Stimulated activated CD8-positive, alpha-beta memory T cell treated with anti-CD3 and anti-CD28 coated beads, Interleukin-7, amount 100 ng/mL, for 48 hours (primary cell): ENCODE results near the gene MAPKAPK5.
"Not testable (repeated sequence)": the region's sequence is repeated elsewhere in the genome, so short reads cannot be mapped to it uniquely, and the experiment has no call there.

Experiments
- DNase-seq, 2 donors: peaks; one replicate each; pipeline ENCODE4 v3.0.0-alpha.2; 2020; ENCODE audit warnings: low read depth in 1 of 2; ENCODE audit errors: extremely low read depth in 1 of 2

Gene MAPKAPK5

GRCh38 chr12:111841750-111842555 lies at the start of gene MAPKAPK5:
MAPKAPK5 (plus strand) TSS chr12:111842228; CDS start chr12:111842734, 506 bp downstream.
- peak; percentile 92 to 94 for DNase-seq

GRCh38 chr12:111792856-111793235 lies 49.2 kb upstream of the MAPKAPK5 start:
- no peak for DNase-seq

GRCh38 chr12:111798182-111798581 lies 43.8 kb upstream of the MAPKAPK5 start:
- DNase-seq: no peak

- DNase-seq: no peak
These were observed 42.3 kb upstream of the MAPKAPK5 start for GRCh38 chr12:111799758-111800157.

- DNase-seq: no peak
These were observed 38.9 kb upstream of the MAPKAPK5 start for GRCh38 chr12:111803038-111803626.

- DNase-seq: no peak
These were observed 38.2 kb upstream of the MAPKAPK5 start for GRCh38 chr12:111803851-111804250.

GRCh38 chr12:111806304-111806703 lies 35.7 kb upstream of the MAPKAPK5 start:
- no peak for DNase-seq

GRCh38 chr12:111807232-111807631 lies 34.8 kb upstream of the MAPKAPK5 start:
- DNase-seq: no peak

- DNase-seq: peak; percentile 20 to 32
These were observed 28.9 kb upstream of the MAPKAPK5 start for GRCh38 chr12:111812881-111813741.

- DNase-seq: no peak
These were observed 25.9 kb upstream of the MAPKAPK5 start for GRCh38 chr12:111816065-111816615.

GRCh38 chr12:111816898-111817297 lies 25.1 kb upstream of the MAPKAPK5 start:
- not testable (repeated sequence) for DNase-seq

- no peak for DNase-seq
These were observed 23.7 kb upstream of the MAPKAPK5 start for GRCh38 chr12:111818340-111818739.

GRCh38 chr12:111819191-111820158 lies 22.6 kb upstream of the MAPKAPK5 start:
- no peak for DNase-seq

- DNase-seq: not testable (repeated sequence)
These were observed 21.2 kb upstream of the MAPKAPK5 start for GRCh38 chr12:111820828-111821227.

- DNase-seq: no peak
These were observed 19.1 kb upstream of the MAPKAPK5 start for GRCh38 chr12:111822886-111823285.

GRCh38 chr12:111823891-111824290 lies 18.1 kb upstream of the MAPKAPK5 start:
- no peak for DNase-seq

- not testable (repeated sequence) for DNase-seq
These were observed 17.7 kb upstream of the MAPKAPK5 start for GRCh38 chr12:111824312-111824711.

- no peak for DNase-seq
These were observed 16.5 kb upstream of the MAPKAPK5 start for GRCh38 chr12:111825509-111825908.

- DNase-seq: no peak
These were observed 15.7 kb upstream of the MAPKAPK5 start for GRCh38 chr12:111826316-111826715.

- DNase-seq: no peak
These were observed 15.0 kb upstream of the MAPKAPK5 start for GRCh38 chr12:111826992-111827391.
